Putamen (tissue), 1 donor: ENCODE results near the gene GTF2IRD2.
A peak's percentile ranks its signal among the peaks of the same experiment; 100 is the strongest.
"Not testable (repeated sequence)": the region's sequence is repeated elsewhere in the genome, so short reads cannot be mapped to it uniquely, and the experiment has no call there.

Experiments
- DNase-seq: peaks from one replicate; pipeline ENCODE4 v3.0.0-alpha.2; 2016; ENCODE audit warnings: low spot score

GTF2IRD2 gene

DNA sequence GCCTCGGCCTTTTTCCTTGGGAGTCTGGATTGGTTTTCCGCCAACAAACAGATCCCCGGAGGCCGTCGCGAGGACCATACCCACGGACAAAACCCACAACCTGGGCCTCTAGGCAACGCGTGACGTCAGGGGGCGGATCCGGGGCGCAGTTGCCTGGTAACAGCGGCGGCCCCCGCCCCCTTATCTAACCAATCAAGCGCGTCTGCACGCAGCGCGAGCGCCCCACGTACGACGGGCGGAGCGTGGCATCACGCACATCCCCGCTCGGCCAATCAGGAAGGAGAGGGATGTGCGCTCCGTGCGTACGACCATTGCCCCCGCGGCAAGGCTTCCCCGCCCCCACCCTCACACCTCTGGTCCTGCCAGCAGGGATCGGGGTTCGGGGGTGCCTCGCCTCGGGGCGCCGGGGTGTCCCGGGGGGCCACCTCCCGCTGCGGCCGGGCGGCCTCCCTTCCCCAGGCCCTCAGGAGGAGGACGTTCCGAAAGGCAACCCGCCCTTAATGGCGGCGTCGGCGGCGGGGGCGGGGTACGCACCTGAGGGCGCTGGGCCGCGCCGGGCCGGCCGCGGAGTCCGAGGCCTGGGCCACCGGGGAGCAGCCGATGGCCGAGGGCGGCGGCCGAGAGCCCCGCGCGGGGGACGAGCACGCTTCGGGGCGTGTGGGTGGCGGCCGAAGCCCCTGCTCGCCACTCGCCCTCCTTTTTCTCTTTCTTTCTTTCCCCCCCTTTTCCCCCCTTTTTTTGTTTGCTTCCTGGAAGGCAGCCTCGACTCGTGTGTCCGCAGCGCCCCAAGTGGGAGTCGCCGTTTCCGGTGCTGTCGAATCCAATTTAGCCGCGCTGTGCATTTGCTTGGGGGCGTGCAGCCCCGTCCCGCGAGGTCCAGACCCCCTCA lies at the start of gene GTF2IRD2:
Gene GTF2IRD2, minus strand, starts transcription at position 773 of the 889 bp plus-strand sequence. CDS start 15,227 bp downstream, outside the sequence.
- DNase-seq: peak; percentile 15

- peak; percentile 86 for DNase-seq
These were observed 39.0 kb upstream of the GTF2IRD2 start for GRCh38 chr7:74890158-74891123.

DNA sequence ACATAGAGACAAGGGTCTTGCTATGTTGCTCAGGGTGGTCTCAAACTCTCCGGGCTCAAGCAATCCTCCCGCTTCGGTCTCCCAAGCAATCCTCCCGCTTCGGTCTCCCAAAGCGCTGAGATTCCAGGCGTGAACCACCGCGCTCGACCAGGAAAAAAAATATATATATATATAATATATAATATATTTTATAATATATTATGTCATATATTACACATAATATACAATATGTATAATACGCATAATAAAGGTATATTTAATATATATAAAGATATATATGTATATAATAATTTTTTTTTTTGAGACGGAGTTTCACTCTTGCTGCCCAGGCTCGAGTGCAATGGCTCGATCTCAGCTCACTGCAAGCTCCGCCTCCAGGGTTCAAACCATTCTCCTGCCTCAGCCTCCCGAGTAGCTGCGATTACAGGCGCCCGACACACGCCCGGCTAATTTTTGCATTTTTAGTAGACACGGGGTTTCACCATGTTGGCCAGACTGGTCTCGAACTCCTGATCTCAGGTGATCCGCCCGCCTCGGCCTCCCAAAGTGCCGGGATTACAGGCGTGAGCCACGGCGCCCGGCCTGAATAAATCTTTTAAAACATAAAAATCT lies 38.2 kb upstream of the GTF2IRD2 start:
- DNase-seq: not testable (repeated sequence)

DNA sequence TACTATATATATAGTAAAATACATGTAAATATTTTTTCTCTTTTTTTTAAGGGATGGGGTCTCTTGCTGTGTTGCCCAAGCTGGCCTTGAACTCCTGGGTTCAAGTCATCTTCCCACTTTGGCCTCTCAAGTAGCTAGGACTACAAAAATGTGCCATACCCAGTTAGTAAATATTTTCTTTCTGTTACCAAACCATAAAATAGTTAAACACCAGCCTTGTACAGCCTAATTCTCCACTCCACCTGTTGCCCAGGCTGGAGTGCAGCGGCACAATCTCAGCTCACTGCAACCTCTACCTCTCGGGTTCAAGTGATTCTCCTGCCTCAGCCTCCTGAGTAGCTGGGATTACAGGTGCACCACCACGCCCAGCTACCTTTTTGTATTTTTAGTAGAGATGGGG lies 33.9 kb upstream of the GTF2IRD2 start:
- not testable (repeated sequence) for DNase-seq

- DNase-seq: not testable (repeated sequence)
These were observed 30.7 kb upstream of the GTF2IRD2 start for GRCh38 chr7:74882110-74882509.

GRCh38 chr7:74874748-74875512 lies 23.5 kb upstream of the GTF2IRD2 start:
- DNase-seq: peak; percentile 27

DNA sequence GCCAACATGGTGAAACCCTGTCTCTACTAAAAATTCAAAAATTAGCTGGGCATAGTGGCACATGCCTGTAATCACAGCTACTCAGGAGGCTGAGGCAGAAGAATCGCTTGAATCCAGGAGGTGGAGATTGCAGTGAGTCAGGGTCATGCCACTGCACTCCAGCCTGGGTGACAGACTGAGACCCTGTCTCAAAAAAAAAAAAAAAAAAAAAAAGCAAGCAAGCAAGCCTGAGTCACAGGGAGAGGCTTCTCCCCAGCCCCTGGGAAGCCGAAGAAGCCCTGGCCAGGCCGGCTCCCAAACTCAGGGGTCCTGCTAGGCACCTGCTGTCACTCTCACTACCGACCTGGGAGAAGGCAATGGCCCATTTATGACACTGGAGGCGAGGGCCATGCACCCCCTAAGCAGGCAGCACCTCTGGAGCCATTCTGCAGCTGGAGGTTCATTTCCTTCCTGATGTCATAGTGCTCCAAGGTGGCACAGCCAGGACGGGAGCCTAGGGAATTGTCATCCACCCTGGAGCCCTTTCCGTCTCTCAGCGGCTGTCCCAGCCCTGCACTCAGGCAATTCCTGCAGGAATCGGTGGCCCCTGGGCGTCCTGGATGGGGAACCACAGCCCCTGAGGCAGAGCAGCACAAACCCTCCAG lies 22.8 kb upstream of the GTF2IRD2 start:
- not testable (repeated sequence) for DNase-seq

GRCh38 chr7:74872542-74872941 lies 21.1 kb upstream of the GTF2IRD2 start:
- DNase-seq: not testable (repeated sequence)

GRCh38 chr7:74865777-74866176 lies 14.4 kb upstream of the GTF2IRD2 start:
- DNase-seq: not testable (repeated sequence)

DNA sequence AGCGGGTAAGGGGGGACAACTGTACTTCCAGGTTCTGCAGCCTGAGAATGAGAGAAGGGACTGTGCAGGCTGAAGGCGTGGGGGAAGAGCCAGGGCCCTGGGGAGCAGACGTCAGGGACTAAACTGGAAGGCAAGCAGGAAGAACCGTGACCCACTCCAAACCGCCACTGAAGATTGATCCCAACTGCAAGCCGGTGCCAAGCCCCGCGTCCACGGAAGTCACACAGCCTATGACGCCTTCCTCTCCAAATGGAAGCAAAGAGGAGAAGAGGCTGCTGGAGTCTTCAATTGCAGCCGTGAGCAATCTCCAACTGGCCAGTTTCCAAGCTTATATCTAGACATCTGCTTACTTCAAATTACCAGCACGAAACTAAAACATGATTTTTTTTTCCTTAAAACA lies 1.6 kb downstream of the GTF2IRD2 start:
- not testable (repeated sequence) for DNase-seq

DNA sequence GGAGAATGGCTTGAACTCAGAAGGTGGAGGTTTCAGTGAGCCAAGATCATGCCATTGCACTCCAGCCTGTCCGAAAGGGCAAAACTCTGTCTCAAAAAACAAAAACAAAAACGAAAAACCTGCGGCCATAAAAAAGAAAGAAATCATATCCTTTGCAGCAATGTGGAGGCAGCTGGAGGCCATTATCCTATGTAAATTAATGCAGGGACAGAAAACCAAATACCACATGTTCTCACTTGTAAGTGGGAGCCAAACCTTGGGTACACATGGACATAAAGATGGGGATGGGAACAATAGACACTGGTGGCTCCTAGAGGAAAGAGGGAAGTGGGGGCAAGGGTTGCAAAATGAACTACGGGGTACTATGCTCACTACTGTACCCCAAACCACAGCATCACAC lies 21.0 kb downstream of the GTF2IRD2 start:
- DNase-seq: not testable (repeated sequence)

- not testable (repeated sequence) for DNase-seq
These were observed 21.4 kb downstream of the GTF2IRD2 start for GRCh38 chr7:74829959-74830358.

GRCh38 chr7:74821259-74821658 lies 30.1 kb downstream of the GTF2IRD2 start:
- not testable (repeated sequence) for DNase-seq

GRCh38 chr7:74820146-74820805 lies 31.1 kb downstream of the GTF2IRD2 start:
- not testable (repeated sequence) for DNase-seq

- DNase-seq: not testable (repeated sequence)
These were observed 35.5 kb downstream of the GTF2IRD2 start for GRCh38 chr7:74815882-74816281.

GRCh38 chr7:74798644-74799043 lies 52.8 kb downstream of the GTF2IRD2 start:
- DNase-seq: not testable (repeated sequence)

DNA sequence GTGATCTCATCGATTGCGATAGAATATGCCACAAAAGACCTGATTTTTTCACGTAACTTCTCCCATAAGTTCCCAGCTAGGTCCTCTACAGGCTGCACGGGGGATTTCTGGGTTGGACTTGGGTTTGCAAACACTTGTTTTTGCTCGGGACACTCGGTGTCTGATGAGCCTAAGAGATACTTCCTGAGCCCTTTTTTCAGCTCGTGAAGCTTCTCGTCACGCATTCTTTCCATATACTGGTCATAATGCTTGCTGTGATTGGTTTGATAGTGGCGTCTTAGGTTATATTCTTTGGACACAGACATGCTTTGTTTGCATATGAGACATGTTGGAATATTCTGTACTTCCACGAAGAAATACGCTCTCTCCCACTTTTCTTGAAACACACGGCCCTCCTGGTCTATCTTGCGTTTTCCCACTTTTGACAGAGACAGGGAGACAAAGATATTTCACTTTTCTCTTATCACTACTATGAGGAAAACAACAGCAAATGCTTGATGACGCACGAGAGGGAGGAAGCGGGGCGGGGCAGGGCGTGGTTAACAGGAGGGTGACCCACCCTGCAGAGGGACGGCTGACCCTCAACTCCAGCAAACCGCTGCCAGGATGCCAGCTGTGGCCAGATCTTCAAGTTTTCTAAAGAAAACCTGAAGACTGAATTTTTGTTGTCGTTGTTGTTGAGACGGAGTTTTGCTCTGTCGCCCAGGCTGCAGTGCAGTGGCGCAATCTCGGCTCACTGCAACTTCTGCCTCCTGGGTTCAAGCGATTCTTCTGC lies 53.4 kb downstream of the GTF2IRD2 start:
- DNase-seq: not testable (repeated sequence)

GRCh38 chr7:74789200-74789736 lies 62.1 kb downstream of the GTF2IRD2 start:
- DNase-seq: not testable (repeated sequence)
